Psoas muscle (tissue), 8 donors: ENCODE results near the gene PP2D1. TPM values are rescaled to one million over a fixed set of nuclear protein-coding genes. Genes with fewer than 3 reads are reported as not detected.

Experiments
- ATAC-seq, 4 donors: fragments of 200-7000 bp; cut with Tn5 transposase; one replicate each; pipeline ENCODE4 v1.9.1; 2020; ENCODE audit warnings: moderate library complexity in 3 of 4, mild to moderate bottlenecking in 2 of 4
- DNase-seq, 2 donors: peaks; one replicate each; pipeline ENCODE4 v3.0.0-alpha.2; 2020
- H3K27ac ChIP-seq: fragments of 200-600 bp; one replicate; pipeline ENCODE4 v1.8.0; 2022
- H3K27me3 ChIP-seq, 3 donors: fragments of 200-600 bp in 1 of 3; one replicate each; pipeline versions ENCODE4 v1.6.1 to v1.8.0; 2013 to 2022; ENCODE audit warnings: low read length in 2 of 3, mild to moderate bottlenecking in 2 of 3, moderate library complexity in 1 of 3; ENCODE audit not compliant: insufficient read depth in 3 of 3
- H3K36me3 ChIP-seq, 2 donors: fragments of 200-600 bp in 1 of 2; one replicate each; pipeline versions ENCODE4 v1.6.1 to v1.8.0; 2013 to 2022; ENCODE audit warnings: low read depth in 1 of 2, mild to moderate bottlenecking in 1 of 2, moderate library complexity in 1 of 2; ENCODE audit not compliant: insufficient read depth in 1 of 2
- H3K4me1 ChIP-seq: fragments of 200-600 bp; one replicate; pipeline ENCODE4 v1.8.0; 2022
- H3K4me3 ChIP-seq: fragments of 200-600 bp; one replicate; pipeline ENCODE4 v1.8.0; 2022; ENCODE audit warnings: mild to moderate bottlenecking
- H3K9me3 ChIP-seq: fragments of 200-600 bp; one replicate; pipeline ENCODE4 v1.8.0; 2022
- CTCF ChIP-seq: fragments of 200-600 bp; IDR thresholded peaks from one replicate; pipeline ENCODE4 v1.8.0; 2022; ENCODE audit warnings: antibody characterized with exemption
- WGBS, 3 donors: extraction: QIAGEN DNeasy Blood & Tissue Kit; methylation state at CpG; one replicate each; pipeline versions ENCODE4 v1.1.6 to v1.1.7; 2013; 5-methylcytosine and 5-hydroxymethylcytosine counted together
- intact Hi-C, 2 donors: fragments of 100-400 bp; cut with DNase I; formaldehyde crosslinking; loops; one replicate each; pipeline versions ENCODE4 v1.11.0 to v1.14.2; 2022
- polyA plus RNA-seq, 3 donors: library from polyadenylated mRNA; stranded (reverse); fragments of 200-250 nt; gene quantifications; one replicate each; pipeline ENCODE4 v1.2.3, GENCODE V29; 2013
- total RNA-seq, 4 donors: library from RNA; stranded (reverse); fragmentation: NEBNext Ultra II Directional in 2 of 4; extraction: Animal tissue kit (Norgen Biotek cat#: 25700) in 2 of 4; gene quantifications; one replicate each; pipeline versions ENCODE4 v1.2.1 to v1.2.4, GENCODE V29; 2021 to 2023
- donor health status: healthy with polysubstance abuse.
- donor health status: DM: no; HTN: no; CAD: no; lungs with moderate emphysema.
- donor health status: Bipolar disorder and iron deficiency.
- donor health status: healthy.
- donor health status: DM: yes; HTN: yes; CAD: no.
- donor health status: DM: no; HTN: no; CAD: no.
- donor health status: DM: no; HTN: no; CAD: no.
- donor health status: DM: yes; HTN: yes; CAD: no.

Gene PP2D1
- total and polyA plus RNA-seq, 7 donors, result not detected

GRCh38 chr3:19946832-19947548, 65.1 kb downstream of the PP2D1 start, which contains the start of gene RAB5A:
TSS of gene RAB5A (plus strand) at chr3:19947097. CDS start at chr3:19950899, 3,802 bp downstream.
- Histone ChIP-seq H3K36me3 (peaks cover 0 to 13% of the 10 kb centered on the region in 2 donors), H3K9me3 (no peaks in the 10 kb centered on the region), H3K27me3 (no peaks in the 10 kb centered on the region), H3K4me3 (peak within 1 kb of the TSS; percentile 89), H3K4me1 (peaks cover 36% of the 10 kb centered on the region), H3K27ac (peak within 1 kb of the TSS; percentile 100)
- WGBS, 3 donors, result 0% methylated on average over 50 to 73 of the region's 73 CpGs
- DNase-seq (peak; percentile 97 to 98), ATAC-seq (peak; percentile 95 to 98 (median 97))
- intact Hi-C loops, result loop anchor here (2.0 to 5.0 kb wide), 3 partner anchors 90 to 240 kb away; partner anchors contain the start of genes SGO1 (in 2 of the 2) and KAT2B (in 1 of the 2)
- no peak for TF ChIP-seq CTCF

- Histone ChIP-seq H3K36me3 (peaks cover 0 to 5% of the 10 kb centered on the region in 2 donors), H3K4me3 (peak overlapping the region; percentile 89), H3K27ac (peak overlapping the region; percentile 100), H3K27me3 (no peaks in the 10 kb centered on the region), H3K4me1 (peaks cover 30% of the 10 kb centered on the region), H3K9me3 (no peaks in the 10 kb centered on the region)
- no peak for TF ChIP-seq CTCF
- WGBS, 3 donors, result 25 to 39% (median 38%) methylated on average over 26 of the region's 26 CpGs
- ATAC-seq (peak; percentile 1 to 26 (median 8)), DNase-seq (no peak)
- intact Hi-C loops, result loop anchor here (2.0 to 5.0 kb wide), 3 partner anchors 91 to 241 kb away; partner anchors contain the start of genes SGO1 (in 2 of the 2) and KAT2B (in 1 of the 2)
Measured at GRCh38 chr3:19945969-19946831, 65.9 kb downstream of the PP2D1 start.

GRCh38 chr3:19945534-19945933, 66.5 kb downstream of the PP2D1 start:
- no peaks in the 10 kb centered on the region for H3K9me3 ChIP-seq
- 81 to 93% (median 90%) methylated on average over 9 of the region's 9 CpGs for WGBS, 3 donors
- no peak for TF ChIP-seq CTCF
- no peaks in the 10 kb centered on the region for H3K36me3 ChIP-seq
- no peak overlapping the region for H3K27ac ChIP-seq
- no peaks in the 10 kb centered on the region for H3K27me3 ChIP-seq
- H3K4me1 ChIP-seq, result peaks cover 23% of the 10 kb centered on the region
- H3K4me3 ChIP-seq, result peak overlapping the region; percentile 89
- no peak for DNase-seq
- ATAC-seq, result no peak
- intact Hi-C loops, result loop anchor here (5.0 kb wide), 2 partner anchors 92 to 242 kb away; partner anchors contain the start of gene SGO1 (in 2 of the 2)

GRCh38 chr3:19940643-19941042, 71.4 kb downstream of the PP2D1 start:
- ATAC-seq, result no peak
- no peak overlapping the region for H3K4me3 ChIP-seq
- H3K36me3 ChIP-seq, result no peaks in the 10 kb centered on the region
- no peak overlapping the region for H3K27ac ChIP-seq
- H3K9me3 ChIP-seq, result no peaks in the 10 kb centered on the region
- intact Hi-C loops, result loop anchor here in 1 of 2 donors (5.0 kb wide), 1 partner anchor 207 kb away; no protein-coding TSS in a partner anchor
- H3K27me3 ChIP-seq, result no peaks in the 10 kb centered on the region
- H3K4me1 ChIP-seq, result no peaks in the 10 kb centered on the region
- 86 to 94% (median 87%) methylated on average over 1 of the region's 1 CpG for WGBS, 3 donors
- no peak for TF ChIP-seq CTCF
- no peak for DNase-seq
